Osteoblast (primary cell): ENCODE measurements around the gene SGO2. TPM values are rescaled to one million over a fixed set of nuclear protein-coding genes. Genes with fewer than 3 reads are reported as not detected.

Experiments used
- DNase-seq: peaks from one replicate; pipeline ENCODE4 v3.0.0; 2011; ENCODE audit warnings: low spot score, mixed read lengths; ENCODE audit not compliant: insufficient read length; ENCODE audit errors: missing footprints
- H2AFZ ChIP-seq: 2 replicates; pipeline ENCODE4 v1.6.0; 2011; ENCODE audit warnings: mild to moderate bottlenecking, low read length
- H3K27ac ChIP-seq: 2 replicates; pipeline ENCODE4 v1.5.1; 2011; ENCODE audit warnings: mild to moderate bottlenecking, low read depth, low read length, moderate library complexity
- H3K27me3 ChIP-seq: 2 replicates; pipeline ENCODE4 v1.6.0; 2012; ENCODE audit warnings: mild to moderate bottlenecking, control low read depth, inconsistent platforms, low read length, moderate library complexity; ENCODE audit not compliant: insufficient read depth
- H3K36me3 ChIP-seq: 2 replicates; pipeline ENCODE4 v1.5.1; 2011; ENCODE audit warnings: mild to moderate bottlenecking, low read length, control low read depth, moderate library complexity; ENCODE audit not compliant: insufficient read depth
- H3K4me1 ChIP-seq: 2 replicates; pipeline ENCODE4 v1.5.1; 2011; ENCODE audit warnings: mild to moderate bottlenecking, low read length, control low read depth, moderate library complexity; ENCODE audit not compliant: insufficient read depth
- H3K4me2 ChIP-seq: 2 replicates; pipeline ENCODE4 v1.6.0; 2011; ENCODE audit warnings: mild to moderate bottlenecking, low read length; ENCODE audit not compliant: insufficient read depth
- H3K4me3 ChIP-seq: fragments of 200-600 bp; sonication (generic); 3 replicates; pipeline ENCODE4 v1.5.1; 2012; ENCODE audit warnings: mild to moderate bottlenecking, low read length, inconsistent platforms; ENCODE audit not compliant: insufficient read depth
- H3K79me2 ChIP-seq: 2 replicates; pipeline ENCODE4 v1.6.0; 2012; ENCODE audit warnings: mild to moderate bottlenecking, low read length, control low read depth, inconsistent platforms; ENCODE audit not compliant: insufficient read depth
- H3K9me3 ChIP-seq: 2 replicates; pipeline ENCODE4 v1.5.1; 2011; ENCODE audit warnings: low read depth, low read length, control low read depth
- H4K20me1 ChIP-seq: 2 replicates; pipeline ENCODE4 v1.6.0; 2012; ENCODE audit warnings: mild to moderate bottlenecking, low read length, control low read depth; ENCODE audit not compliant: insufficient read depth
- CTCF ChIP-seq: IDR thresholded peaks from 2 replicates; pipeline ENCODE4 v1.5.1; 2011; ENCODE audit warnings: mild to moderate bottlenecking, low read depth, low read length, moderate library complexity; ENCODE audit errors: extremely low read depth
- total RNA-seq: library from RNA; depleted of rRNA; stranded (reverse); fragments of >200 nt; gene quantifications from 2 replicates; pipeline ENCODE4 v1.2.3, GENCODE V29; 2012

The SGO2 gene
- total RNA-seq, 1 donor: 4.0 TPM

GRCh38 chr2:200595913-200596312, 69.9 kb downstream of the SGO2 start:
- Histone ChIP-seq H3K27ac (no peak overlapping the region), H4K20me1 (no peaks in the 10 kb centered on the region)
- TF ChIP-seq CTCF: no peak

GRCh38 chr2:200596774-200597570, 71.0 kb downstream of the SGO2 start:
- DNase-seq: no peak
- TF ChIP-seq CTCF: no peak

More at GRCh38 chr2:200595913-200596312, 69.9 kb downstream of the SGO2 start:
- Histone ChIP-seq H3K4me1 (peaks cover 12% of the 10 kb centered on the region), H2AFZ (no peak overlapping the region), H3K36me3 (no peaks in the 10 kb centered on the region), H3K27me3 (no peaks in the 10 kb centered on the region), H3K79me2 (no peaks in the 10 kb centered on the region), H3K9me3 (no peaks in the 10 kb centered on the region), H3K4me3 (no peak overlapping the region), H3K4me2 (no peak overlapping the region)
- no peak for DNase-seq

GRCh38 chr2:200599206-200599605, 73.2 kb downstream of the SGO2 start:
- H4K20me1 ChIP-seq: no peaks in the 10 kb centered on the region
- no peaks in the 10 kb centered on the region for H3K27me3 ChIP-seq
- peaks cover 21% of the 10 kb centered on the region for H3K4me1 ChIP-seq
- H3K9me3 ChIP-seq: no peaks in the 10 kb centered on the region
- no peak for TF ChIP-seq CTCF
- no peak overlapping the region for H3K4me3 ChIP-seq
- no peak for DNase-seq
- no peaks in the 10 kb centered on the region for H3K36me3 ChIP-seq
- H3K79me2 ChIP-seq: no peaks in the 10 kb centered on the region
- no peak overlapping the region for H3K27ac ChIP-seq
- no peak overlapping the region for H2AFZ ChIP-seq
- H3K4me2 ChIP-seq: no peak overlapping the region

More at GRCh38 chr2:200596774-200597570, 71.0 kb downstream of the SGO2 start:
- Histone ChIP-seq H3K4me3 (no peak overlapping the region), H3K4me2 (no peak overlapping the region), H3K27me3 (no peaks in the 10 kb centered on the region), H3K36me3 (no peaks in the 10 kb centered on the region), H3K4me1 (peaks cover 13% of the 10 kb centered on the region), H3K27ac (no peak overlapping the region), H3K79me2 (no peaks in the 10 kb centered on the region), H2AFZ (no peak overlapping the region), H3K9me3 (no peaks in the 10 kb centered on the region), H4K20me1 (no peaks in the 10 kb centered on the region)

GRCh38 chr2:200600549-200601225, 74.7 kb downstream of the SGO2 start:
- DNase-seq: no peak

More at GRCh38 chr2:200600549-200601225, 74.7 kb downstream of the SGO2 start:
- Histone ChIP-seq H3K27me3 (no peaks in the 10 kb centered on the region), H2AFZ (no peak overlapping the region), H3K4me2 (peak overlapping the region; percentile 25), H3K4me1 (peaks cover 31% of the 10 kb centered on the region), H4K20me1 (no peaks in the 10 kb centered on the region), H3K9me3 (no peaks in the 10 kb centered on the region), H3K79me2 (no peaks in the 10 kb centered on the region), H3K27ac (no peak overlapping the region), H3K4me3 (no peak overlapping the region), H3K36me3 (no peaks in the 10 kb centered on the region)
- no peak for TF ChIP-seq CTCF
